ENCODE measurements around the gene DEPP1. TPM values are rescaled to one million over a fixed set of nuclear protein-coding genes. Genes with fewer than 3 reads are reported as not detected.

Gene DEPP1
- total RNA-seq, 1 donor from 2014 or later = 0.26 TPM

- no peak for TF ChIP-seq CTCF (IDR thresholded peaks at IDR 0.05; ENCODE audit: insufficient read depth, low read length, severe bottlenecking)
- Histone ChIP-seq H3K36me3 (ENCODE audit: control insufficient read depth, insufficient read depth, low read length) (no peaks in the 10 kb centered on the region), H3K4me3 (ENCODE audit: low read depth, low read length) (no peak overlapping the region), H3K27me3 (ENCODE audit: control insufficient read depth, insufficient read depth, low read length) (no peaks in the 10 kb centered on the region)
- DNase-seq (ENCODE audit: low read depth) (no peak), FAIRE-seq (no peak)
These were observed 16.3 kb upstream of the DEPP1 start for GRCh38 chr10:44994752-44995530.

- no peaks in the 10 kb centered on the region for H3K36me3 ChIP-seq (ENCODE audit: control insufficient read depth, insufficient read depth, low read length)
- H3K27me3 ChIP-seq (ENCODE audit: control insufficient read depth, insufficient read depth, low read length) = no peaks in the 10 kb centered on the region
- DNase-seq (ENCODE audit: low read depth) (no peak), FAIRE-seq (no peak)
- H3K4me3 ChIP-seq (ENCODE audit: low read depth, low read length) = no peak overlapping the region
- no peak for TF ChIP-seq CTCF (IDR thresholded peaks at IDR 0.05; ENCODE audit: insufficient read depth, low read length, severe bottlenecking)
These were observed 15.5 kb upstream of the DEPP1 start for GRCh38 chr10:44993922-44994751.

GRCh38 chr10:44993226-44993921 lies 14.8 kb upstream of the DEPP1 start:
- H3K27me3 ChIP-seq (ENCODE audit: control insufficient read depth, insufficient read depth, low read length) = no peaks in the 10 kb centered on the region
- no peak overlapping the region for H3K4me3 ChIP-seq (ENCODE audit: low read depth, low read length)
- FAIRE-seq (no peak), DNase-seq (ENCODE audit: low read depth) (no peak)
- TF ChIP-seq CTCF (IDR thresholded peaks at IDR 0.05; ENCODE audit: insufficient read depth, low read length, severe bottlenecking) = no peak
- H3K36me3 ChIP-seq (ENCODE audit: control insufficient read depth, insufficient read depth, low read length) = no peaks in the 10 kb centered on the region

GRCh38 chr10:44992732-44993225 lies 14.2 kb upstream of the DEPP1 start:
- H3K36me3 ChIP-seq (ENCODE audit: control insufficient read depth, insufficient read depth, low read length) = no peaks in the 10 kb centered on the region
- TF ChIP-seq CTCF (IDR thresholded peaks at IDR 0.05; ENCODE audit: insufficient read depth, low read length, severe bottlenecking) = no peak
- no peak for DNase-seq (ENCODE audit: low read depth)
- H3K4me3 ChIP-seq (ENCODE audit: low read depth, low read length) = no peak overlapping the region
- no peaks in the 10 kb centered on the region for H3K27me3 ChIP-seq (ENCODE audit: control insufficient read depth, insufficient read depth, low read length)
- no peak for FAIRE-seq

GRCh38 chr10:44992070-44992731 lies 13.6 kb upstream of the DEPP1 start:
- Histone ChIP-seq H3K27me3 (ENCODE audit: control insufficient read depth, insufficient read depth, low read length) (no peaks in the 10 kb centered on the region), H3K4me3 (ENCODE audit: low read depth, low read length) (no peak overlapping the region), H3K36me3 (ENCODE audit: control insufficient read depth, insufficient read depth, low read length) (no peaks in the 10 kb centered on the region)
- no peak for DNase-seq (ENCODE audit: low read depth)
- FAIRE-seq = no peak
- no peak for TF ChIP-seq CTCF (IDR thresholded peaks at IDR 0.05; ENCODE audit: insufficient read depth, low read length, severe bottlenecking)
